Pancreas (tissue), 10 donors: Measurements from ENCODE around the gene GALNT1. TPM values are rescaled to one million over a fixed set of nuclear protein-coding genes. Genes with fewer than 3 reads are reported as not detected.
A peak's percentile ranks its signal among the peaks of the same experiment; 100 is the strongest.
"Not testable (repeated sequence)": the region's sequence is repeated elsewhere in the genome, so short reads cannot be mapped to it uniquely, and the experiment has no call there.

ENCODE experiments used
- ATAC-seq, 4 donors: fragments of 200-7000 bp; cut with Tn5 transposase; one replicate each; pipeline versions ENCODE4 v1.8.0 to v1.9.1; 2020; ENCODE audit warnings: mild to moderate bottlenecking in 4 of 4, moderate library complexity in 4 of 4
- DNase-seq, 6 donors: peaks; one replicate each; pipeline ENCODE4 v3.0.0-alpha.2; 2020
- FAIRE-seq: peaks from 2 replicates; lab custom pipeline; 2012; peaks lifted over from hg19 to GRCh38; lab: Jason Lieb, UNC
- H3K27ac ChIP-seq, 4 donors: fragments of 200-600 bp; sonication (generic); 1 replicate in 3 of 4; 2 replicates in 1 of 4; pipeline versions ENCODE4 v1.5.0 to v1.8.0; 2020
- H3K27me3 ChIP-seq, 4 donors: fragments of 200-600 bp; one replicate each; pipeline ENCODE4 v1.8.0; 2021
- H3K36me3 ChIP-seq, 3 donors: fragments of 200-600 bp; sonication (generic) in 1 of 3; one replicate each; pipeline versions ENCODE4 v1.5.0 to v1.8.0; 2020 to 2021
- H3K4me1 ChIP-seq, 3 donors: fragments of 200-600 bp; one replicate each; pipeline ENCODE4 v1.8.0; 2021
- H3K4me3 ChIP-seq, 4 donors: fragments of 200-600 bp; sonication (generic) in 2 of 4; one replicate each; pipeline versions ENCODE4 v1.5.0 to v1.8.0; 2020 to 2021
- H3K9me3 ChIP-seq, 4 donors: fragments of 200-600 bp; one replicate each; pipeline ENCODE4 v1.8.0; 2021
- WGBS, 2 donors: extraction: QIAGEN DNeasy Blood & Tissue Kit; methylation state at CpG; one replicate each; pipeline ENCODE4 v1.1.7; 2013; 5-methylcytosine and 5-hydroxymethylcytosine counted together
- intact Hi-C, 3 donors: fragments of 100-400 bp; cut with DNase I; formaldehyde crosslinking; loops; one replicate each; pipeline versions ENCODE4 v1.11.1 to v1.14.2; 2022
- polyA plus RNA-seq, 2 donors: library from polyadenylated mRNA; stranded (reverse); fragments of 200-250 nt; gene quantifications; one replicate each; pipeline ENCODE4 v1.2.3, GENCODE V29; 2013
- total RNA-seq, 6 donors: library from RNA; stranded (reverse); fragmentation: NEBNext Ultra II Directional in 4 of 6; extraction: Animal tissue kit (Norgen Biotek cat#: 25700) in 4 of 6; gene quantifications; one replicate each; pipeline versions ENCODE4 v1.2.1 to v1.2.4, GENCODE V29; 2021 to 2023
- TF ChIP-seq, protein P1 (sequence below), 4 donors: fragments of 200-600 bp; sonication (generic) in 3 of 4; IDR thresholded peaks; one replicate each; pipeline versions ENCODE4 v1.5.0 to v1.8.0; 2021; ENCODE audit warnings: antibody characterized with exemption in 4 of 4
- donor health status: healthy with polysubstance abuse.
- donor health status: DM: no; HTN: no; CAD: no; lungs with moderate emphysema.
- donor health status: DM: no; HTN: no; CAD: no.
- donor health status: control.
- donor health status: control.
- donor health status: Bipolar disorder and iron deficiency.
- donor health status: DM: yes; HTN: yes; CAD: no.
- donor health status: DM: no; HTN: no; CAD: no.
- donor health status: DM: no; HTN: no; CAD: no.
- donor health status: DM: yes; HTN: yes; CAD: no.

Gene GALNT1
- total and polyA plus RNA-seq, 8 donors = 6.8 to 59.6 (median 25.8) TPM

DNA sequence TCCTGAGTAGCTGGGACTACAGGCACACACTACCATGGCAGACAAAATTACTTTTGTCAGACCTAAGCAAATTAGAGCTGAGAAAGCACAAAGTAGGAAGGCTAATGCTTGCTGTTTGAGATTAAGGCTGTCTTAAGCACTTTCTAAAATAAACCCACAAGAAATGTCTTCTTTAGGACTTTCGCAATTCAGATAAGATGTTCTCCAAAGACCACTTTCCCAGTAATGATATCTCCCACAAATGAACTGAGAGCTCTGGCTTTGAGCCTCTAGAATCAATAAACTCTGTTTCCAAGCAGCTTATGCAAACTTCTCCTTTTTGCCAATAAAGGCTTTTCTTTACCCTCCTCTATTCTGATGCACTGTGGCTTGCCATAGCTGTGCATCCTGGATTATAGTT lies 32.0 kb upstream of the GALNT1 start:
- WGBS, 2 donors = 42 to 46% methylated on average over 1 of the region's 1 CpG
- ATAC-seq (peak in 1 of 4 donors; percentile 45), DNase-seq (no peak), FAIRE-seq (no peak)
- Histone ChIP-seq H3K9me3 (no peaks in the 10 kb centered on the region), H3K27ac (no peak overlapping the region), H3K27me3 (no peaks in the 10 kb centered on the region), H3K4me3 (no peak overlapping the region), H3K4me1 (peaks cover 0 to 3% (median 0%) of the 10 kb centered on the region in 3 donors), H3K36me3 (no peaks in the 10 kb centered on the region)
- intact Hi-C loops = no loop called here
- TF ChIP-seq, protein P1, sequence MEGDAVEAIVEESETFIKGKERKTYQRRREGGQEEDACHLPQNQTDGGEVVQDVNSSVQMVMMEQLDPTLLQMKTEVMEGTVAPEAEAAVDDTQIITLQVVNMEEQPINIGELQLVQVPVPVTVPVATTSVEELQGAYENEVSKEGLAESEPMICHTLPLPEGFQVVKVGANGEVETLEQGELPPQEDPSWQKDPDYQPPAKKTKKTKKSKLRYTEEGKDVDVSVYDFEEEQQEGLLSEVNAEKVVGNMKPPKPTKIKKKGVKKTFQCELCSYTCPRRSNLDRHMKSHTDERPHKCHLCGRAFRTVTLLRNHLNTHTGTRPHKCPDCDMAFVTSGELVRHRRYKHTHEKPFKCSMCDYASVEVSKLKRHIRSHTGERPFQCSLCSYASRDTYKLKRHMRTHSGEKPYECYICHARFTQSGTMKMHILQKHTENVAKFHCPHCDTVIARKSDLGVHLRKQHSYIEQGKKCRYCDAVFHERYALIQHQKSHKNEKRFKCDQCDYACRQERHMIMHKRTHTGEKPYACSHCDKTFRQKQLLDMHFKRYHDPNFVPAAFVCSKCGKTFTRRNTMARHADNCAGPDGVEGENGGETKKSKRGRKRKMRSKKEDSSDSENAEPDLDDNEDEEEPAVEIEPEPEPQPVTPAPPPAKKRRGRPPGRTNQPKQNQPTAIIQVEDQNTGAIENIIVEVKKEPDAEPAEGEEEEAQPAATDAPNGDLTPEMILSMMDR (IDR thresholded peaks at IDR 0.05) = no peak

DNA sequence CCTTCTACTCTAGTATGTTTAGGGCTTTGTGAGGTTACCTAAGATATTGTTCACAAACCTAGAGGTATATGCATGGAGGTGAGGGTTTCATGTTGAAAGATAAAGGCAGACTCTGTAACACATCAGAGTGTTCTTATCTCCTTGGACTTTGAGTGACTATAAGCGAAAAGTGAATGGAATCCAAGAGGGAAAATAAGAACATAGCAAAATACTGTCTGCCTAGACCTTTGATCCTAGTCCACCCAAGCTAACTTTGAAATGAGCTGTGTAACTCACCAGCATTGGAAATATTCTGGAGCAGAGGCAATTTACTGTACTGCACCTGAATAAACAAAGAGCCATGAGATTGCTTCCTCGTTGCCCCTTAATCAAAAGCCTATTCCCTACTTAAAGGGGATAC lies 28.2 kb upstream of the GALNT1 start:
- 51 to 56% methylated on average over 2 of the region's 2 CpGs for WGBS, 2 donors
- Histone ChIP-seq H3K36me3 (no peaks in the 10 kb centered on the region), H3K9me3 (no peaks in the 10 kb centered on the region), H3K4me1 (peaks cover 0 to 3% (median 0%) of the 10 kb centered on the region in 3 donors), H3K27me3 (no peaks in the 10 kb centered on the region), H3K4me3 (no peak overlapping the region), H3K27ac (no peak overlapping the region)
- no peak for DNase-seq
- ATAC-seq = no peak
- TF ChIP-seq, protein P1 (IDR thresholded peaks at IDR 0.05) = no peak
- no peak for FAIRE-seq
- intact Hi-C loops = no loop called here

DNA sequence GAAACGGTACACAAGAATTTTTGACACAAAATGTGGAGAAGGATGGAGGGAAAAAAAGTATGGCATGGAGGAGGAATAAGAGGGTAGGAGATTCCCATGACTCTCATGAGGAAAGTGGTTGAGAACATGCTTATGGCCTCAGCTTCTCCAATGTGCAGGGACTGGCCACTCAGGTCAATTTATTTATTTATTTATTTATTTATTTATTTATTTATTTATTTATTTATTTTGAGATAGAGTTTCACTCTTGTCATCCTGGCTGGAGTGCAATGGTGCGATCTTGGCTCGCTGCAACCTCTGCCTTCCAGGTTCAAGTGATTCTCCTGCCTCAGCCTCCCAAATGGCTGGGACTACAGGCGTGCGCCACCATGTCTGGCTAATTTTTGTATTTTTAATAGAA lies 26.0 kb upstream of the GALNT1 start:
- H3K9me3 ChIP-seq, H3K27ac ChIP-seq, DNase-seq, H3K4me1 ChIP-seq, H3K36me3 ChIP-seq, intact Hi-C loops, ATAC-seq, FAIRE-seq, H3K27me3 ChIP-seq, H3K4me3 ChIP-seq: not testable (repeated sequence)
- 90 to 96% methylated on average over 5 of the region's 5 CpGs for WGBS, 2 donors

DNA sequence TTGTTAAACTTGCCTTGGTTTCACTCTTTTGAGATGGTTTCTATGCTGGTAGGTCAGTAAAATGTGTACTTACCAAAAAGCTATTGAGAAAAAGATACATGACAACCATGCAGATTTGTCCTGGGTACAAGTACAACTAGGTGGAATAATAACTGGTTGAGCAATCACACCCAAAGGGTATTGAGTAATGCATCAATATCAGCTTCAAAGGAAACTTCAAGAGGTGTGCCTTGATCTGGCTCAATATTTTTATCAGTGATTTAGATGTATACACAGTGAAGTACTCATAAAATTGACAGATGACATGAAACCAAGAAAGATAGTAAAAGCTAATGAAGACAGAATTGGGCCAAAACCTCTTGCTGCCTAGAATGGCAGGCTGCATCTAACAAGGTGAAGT lies 21.7 kb upstream of the GALNT1 start:
- intact Hi-C loops = no loop called here
- FAIRE-seq (no peak), DNase-seq (no peak), ATAC-seq (no peak)
- H3K9me3 ChIP-seq = no peaks in the 10 kb centered on the region
- H3K27ac ChIP-seq = no peak overlapping the region
- H3K36me3 ChIP-seq = no peaks in the 10 kb centered on the region
- H3K27me3 ChIP-seq = no peaks in the 10 kb centered on the region
- TF ChIP-seq, protein P1 (IDR thresholded peaks at IDR 0.05) = no peak
- no peak overlapping the region for H3K4me3 ChIP-seq
- no peaks in the 10 kb centered on the region for H3K4me1 ChIP-seq

DNA sequence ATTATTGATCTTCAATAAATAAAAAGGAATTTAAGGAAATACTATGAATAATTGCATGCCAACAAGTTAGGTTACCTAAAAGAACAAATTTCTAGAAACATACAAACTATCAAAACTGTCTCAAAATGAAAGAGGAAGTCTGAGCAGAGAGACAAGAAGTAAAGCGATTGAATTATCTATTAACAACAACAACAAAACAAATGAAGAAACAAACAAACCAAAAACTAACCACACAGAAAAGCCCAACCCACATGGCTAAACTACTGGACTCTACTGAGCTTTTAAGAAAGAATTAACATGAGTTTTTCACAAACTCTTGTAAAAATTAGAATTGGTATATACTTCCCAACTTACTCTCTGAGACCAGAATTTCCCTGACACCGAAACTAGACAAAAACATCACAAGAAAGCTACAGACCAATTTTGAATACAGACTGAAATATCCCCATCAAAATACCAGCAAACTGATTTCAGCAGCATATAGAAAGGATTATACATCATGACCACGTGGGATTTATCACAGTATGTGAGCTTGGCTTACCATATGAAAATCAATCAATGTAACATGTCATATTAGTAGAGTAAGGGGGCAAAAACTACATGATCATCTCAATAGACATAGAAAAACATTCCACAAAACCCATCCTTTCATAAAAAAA lies 16.6 kb upstream of the GALNT1 start:
- Histone ChIP-seq H3K9me3 (no peaks in the 10 kb centered on the region), H3K27ac (no peak overlapping the region), H3K4me3 (no peak overlapping the region), H3K4me1 (no peaks in the 10 kb centered on the region), H3K27me3 (no peaks in the 10 kb centered on the region), H3K36me3 (no peaks in the 10 kb centered on the region)
- DNase-seq = no peak
- WGBS, 2 donors = 75 to 77% methylated on average over 3 of the region's 3 CpGs
- no peak for FAIRE-seq
- intact Hi-C loops = no loop called here
- TF ChIP-seq, protein P1 (IDR thresholded peaks at IDR 0.05) = no peak
- no peak for ATAC-seq
